RPMI7951 (cell line): Measurements from ENCODE around the gene MINK1. TPM values are rescaled to one million over a fixed set of nuclear protein-coding genes. Genes with fewer than 3 reads are reported as not detected.

Experiments
- DNase-seq: peaks from one replicate; pipeline ENCODE4 v3.0.0-alpha.2; 2012; ENCODE audit warnings: low read depth
- total RNA-seq: library from RNA; depleted of rRNA; stranded (reverse); fragments of >200 nt; shearing (Covaris generic); gene quantifications from 2 replicates; pipeline ENCODE4 v1.2.3, GENCODE V29; 2014; rRNA removed

The MINK1 gene
- 11.0 and 11.1 TPM in 2 replicates for total RNA-seq

GRCh38 chr17:4833178-4833940, at the start of gene MINK1:
Gene MINK1, plus strand, starts transcription at chr17:4833340. Its CDS starts 244 bp downstream, at chr17:4833584.
- peak; percentile 84 for DNase-seq

- DNase-seq = no peak
These were observed 47.6 kb upstream of the MINK1 start for GRCh38 chr17:4785311-4786105.

GRCh38 chr17:4786106-4786511, 47.0 kb upstream of the MINK1 start, which contains the start of gene VMO1:
Gene VMO1, minus strand, starts transcription at chr17:4786364. Its CDS starts 12 bp downstream, at chr17:4786352.
- DNase-seq = peak; percentile 51

- no peak for DNase-seq
These were observed 46.6 kb upstream of the MINK1 start for GRCh38 chr17:4786516-4786915.

GRCh38 chr17:4788159-4788806, 44.9 kb upstream of the MINK1 start:
- DNase-seq = no peak

- DNase-seq = no peak
These were observed 44.1 kb upstream of the MINK1 start, which contains the start of gene GLTPD2 for GRCh38 chr17:4788807-4789700. Gene GLTPD2, plus strand, starts transcription at chr17:4788964. Its CDS starts 48 bp downstream, at chr17:4789012.

- DNase-seq = no peak
These were observed 43.5 kb upstream of the MINK1 start for GRCh38 chr17:4789701-4789950.

- peak; percentile 85 for DNase-seq
These were observed 43.0 kb upstream of the MINK1 start for GRCh38 chr17:4789951-4790704.

GRCh38 chr17:4790705-4791088, 42.4 kb upstream of the MINK1 start:
- DNase-seq = no peak

GRCh38 chr17:4795168-4795567, 38.0 kb upstream of the MINK1 start:
- DNase-seq = no peak

- DNase-seq = peak; percentile 39
These were observed 36.6 kb upstream of the MINK1 start for GRCh38 chr17:4796552-4796920.

- no peak for DNase-seq
These were observed 32.5 kb upstream of the MINK1 start for GRCh38 chr17:4800462-4801196.

- no peak for DNase-seq
These were observed 30.9 kb upstream of the MINK1 start, which contains the start of gene C17orf114 for GRCh38 chr17:4802228-4802627. Gene C17orf114, minus strand, starts transcription at chr17:4802328.

GRCh38 chr17:4806456-4806776, 26.7 kb upstream of the MINK1 start:
- DNase-seq = peak; percentile 12

- DNase-seq = peak; percentile 80
These were observed 26.1 kb upstream of the MINK1 start, which contains the start of gene PLD2 for GRCh38 chr17:4806777-4807604. Gene PLD2, plus strand, starts transcription at chr17:4807152. Its CDS starts 621 bp downstream, at chr17:4807773.

- no peak for DNase-seq
These were observed 25.3 kb upstream of the MINK1 start for GRCh38 chr17:4807605-4808377.

- no peak for DNase-seq
These were observed 24.8 kb upstream of the MINK1 start for GRCh38 chr17:4808378-4808767.

GRCh38 chr17:4810696-4811290, 22.3 kb upstream of the MINK1 start:
- DNase-seq = no peak
